SU-DHL-6 (cell line): Measurements from ENCODE around the gene MCTP1.

Experiments used
- EZH2phosphoT487 ChIP-seq: fragments of 200-600 bp; sonication (generic), shearing (Covaris generic); conservative IDR thresholded peaks from 2 replicates; pipeline ENCODE4 v1.6.1; 2018; ENCODE audit warnings: mild to moderate bottlenecking, antibody characterized with exemption, low read length, moderate library complexity, mixed read lengths
- TF ChIP-seq, protein P1 (sequence below): fragments of 200-600 bp; sonication (generic); IDR thresholded peaks from one replicate; pipeline ENCODE4 v1.5.1; 2017; ENCODE audit warnings: antibody characterized with exemption, mild to moderate bottlenecking, low read length, moderate library complexity; ENCODE audit not compliant: insufficient read depth, poor library complexity, severe bottlenecking

DNA sequence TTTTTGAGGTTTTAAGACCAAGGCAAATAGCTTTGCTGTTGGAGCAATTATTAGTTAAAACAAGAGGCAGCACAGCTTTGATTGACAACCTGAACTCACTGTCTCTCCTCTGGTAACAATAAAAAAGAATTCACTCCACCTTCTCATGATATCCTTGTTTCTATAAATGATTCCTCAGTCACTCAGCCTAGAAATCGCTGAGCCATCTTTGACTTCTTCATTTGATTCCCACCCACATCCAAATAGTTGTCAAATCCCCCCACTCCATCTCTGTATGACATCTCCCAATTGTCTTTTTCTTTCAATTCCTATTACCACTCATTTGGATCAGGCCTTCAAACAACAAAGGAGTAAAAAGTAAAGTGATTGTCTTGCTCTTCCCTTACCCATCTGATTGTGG lies 266.4 kb downstream of the MCTP1 start:
- TF ChIP-seq, protein P1, sequence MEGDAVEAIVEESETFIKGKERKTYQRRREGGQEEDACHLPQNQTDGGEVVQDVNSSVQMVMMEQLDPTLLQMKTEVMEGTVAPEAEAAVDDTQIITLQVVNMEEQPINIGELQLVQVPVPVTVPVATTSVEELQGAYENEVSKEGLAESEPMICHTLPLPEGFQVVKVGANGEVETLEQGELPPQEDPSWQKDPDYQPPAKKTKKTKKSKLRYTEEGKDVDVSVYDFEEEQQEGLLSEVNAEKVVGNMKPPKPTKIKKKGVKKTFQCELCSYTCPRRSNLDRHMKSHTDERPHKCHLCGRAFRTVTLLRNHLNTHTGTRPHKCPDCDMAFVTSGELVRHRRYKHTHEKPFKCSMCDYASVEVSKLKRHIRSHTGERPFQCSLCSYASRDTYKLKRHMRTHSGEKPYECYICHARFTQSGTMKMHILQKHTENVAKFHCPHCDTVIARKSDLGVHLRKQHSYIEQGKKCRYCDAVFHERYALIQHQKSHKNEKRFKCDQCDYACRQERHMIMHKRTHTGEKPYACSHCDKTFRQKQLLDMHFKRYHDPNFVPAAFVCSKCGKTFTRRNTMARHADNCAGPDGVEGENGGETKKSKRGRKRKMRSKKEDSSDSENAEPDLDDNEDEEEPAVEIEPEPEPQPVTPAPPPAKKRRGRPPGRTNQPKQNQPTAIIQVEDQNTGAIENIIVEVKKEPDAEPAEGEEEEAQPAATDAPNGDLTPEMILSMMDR, result no peak
- no peak for TF ChIP-seq EZH2phosphoT487
